NOMO-1 treated with dmso at 0.1 percent for 144 hours (cell line): ENCODE results near the gene DYDC2.
"Not testable (repeated sequence)": the region's sequence is repeated elsewhere in the genome, so short reads cannot be mapped to it uniquely, and the experiment has no call there.

Source experiments
- DNase-seq: peaks from one replicate; lab custom pipeline; 2025; ENCODE audit not compliant: unreplicated experiment; lab: John Stamatoyannopoulos, UW

DYDC2 gene

DNA sequence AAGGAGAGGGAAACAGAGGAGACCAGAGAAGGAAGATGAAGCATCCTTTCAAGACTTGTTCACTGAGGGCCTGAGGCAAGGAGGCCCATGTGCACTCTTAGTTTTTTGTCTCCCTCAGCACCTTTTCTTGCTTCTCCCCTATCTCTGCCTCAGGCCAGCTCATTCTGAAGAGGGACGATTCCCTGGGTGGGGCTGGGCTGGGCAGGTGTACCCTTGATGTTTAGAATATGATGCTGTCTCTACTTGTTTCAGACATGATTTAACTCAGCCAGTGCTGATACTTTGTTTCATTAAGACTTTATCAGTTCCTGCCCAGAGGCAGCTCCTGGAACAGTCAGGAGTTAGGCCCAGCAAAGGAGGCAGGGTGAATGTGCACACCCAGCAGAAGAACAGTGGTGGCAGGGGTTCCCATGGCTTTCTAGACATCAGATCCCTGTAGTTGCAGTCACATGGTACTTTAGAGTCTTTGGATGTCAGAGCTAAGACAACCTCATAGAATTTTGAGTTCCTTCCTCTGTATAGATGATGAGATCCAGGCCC lies 55.2 kb downstream of the DYDC2 start:
- no peak for DNase-seq

DNA sequence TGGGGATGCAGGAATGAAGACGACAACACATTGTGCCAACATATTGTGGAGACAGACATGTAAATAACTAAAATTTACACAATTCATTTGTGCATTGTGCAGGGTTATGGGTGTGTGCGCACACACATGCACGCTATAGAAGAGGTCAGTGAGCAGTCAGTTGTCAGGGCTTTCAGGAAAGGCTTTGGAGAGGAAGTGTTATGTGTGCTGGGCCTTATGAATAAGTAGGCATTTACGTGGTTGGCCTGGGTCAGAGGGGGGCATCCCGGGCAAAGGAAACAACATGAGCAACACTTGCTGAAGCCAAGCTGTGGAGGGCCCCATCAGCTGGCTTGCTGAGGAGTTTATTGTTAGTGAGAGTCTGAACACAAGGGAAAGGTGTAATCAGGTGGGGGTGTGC lies 55.9 kb downstream of the DYDC2 start:
- DNase-seq: no peak

DNA sequence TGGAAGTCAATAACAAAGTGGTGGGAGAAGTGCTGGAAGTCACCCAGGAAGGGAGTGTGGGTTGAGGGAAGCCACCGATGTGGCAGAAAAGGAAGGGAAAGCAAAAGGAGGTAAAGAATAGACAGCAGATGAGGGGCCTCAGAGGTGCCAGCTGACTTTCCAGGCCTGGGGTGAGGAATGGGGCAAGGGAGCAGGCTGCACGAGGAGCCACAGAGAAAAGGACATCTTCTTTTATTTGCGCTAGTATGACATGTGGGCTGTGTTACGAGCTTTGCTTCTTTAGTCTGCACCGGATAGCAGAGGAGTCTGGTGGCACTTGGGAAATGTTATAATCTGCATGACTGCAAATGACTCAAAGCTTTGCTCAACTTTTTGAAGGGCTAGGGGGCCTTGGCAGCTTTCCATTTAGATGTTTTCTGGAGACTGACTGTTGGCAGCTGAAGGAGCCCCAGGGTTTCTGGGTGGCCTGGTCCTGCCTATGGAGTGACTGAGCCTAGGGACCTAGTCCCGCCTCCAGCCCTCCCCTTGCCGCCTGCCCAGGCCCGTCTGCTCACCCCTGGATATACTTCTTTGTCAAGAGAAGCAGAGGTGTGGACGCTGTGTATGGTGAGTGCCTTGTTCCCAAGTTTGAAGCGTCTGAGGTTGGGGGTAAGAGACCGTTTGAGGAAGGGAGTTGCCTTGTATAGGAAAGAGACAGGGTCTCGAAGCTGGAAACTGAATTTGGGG lies 56.9 kb downstream of the DYDC2 start:
- DNase-seq: no peak

DNA sequence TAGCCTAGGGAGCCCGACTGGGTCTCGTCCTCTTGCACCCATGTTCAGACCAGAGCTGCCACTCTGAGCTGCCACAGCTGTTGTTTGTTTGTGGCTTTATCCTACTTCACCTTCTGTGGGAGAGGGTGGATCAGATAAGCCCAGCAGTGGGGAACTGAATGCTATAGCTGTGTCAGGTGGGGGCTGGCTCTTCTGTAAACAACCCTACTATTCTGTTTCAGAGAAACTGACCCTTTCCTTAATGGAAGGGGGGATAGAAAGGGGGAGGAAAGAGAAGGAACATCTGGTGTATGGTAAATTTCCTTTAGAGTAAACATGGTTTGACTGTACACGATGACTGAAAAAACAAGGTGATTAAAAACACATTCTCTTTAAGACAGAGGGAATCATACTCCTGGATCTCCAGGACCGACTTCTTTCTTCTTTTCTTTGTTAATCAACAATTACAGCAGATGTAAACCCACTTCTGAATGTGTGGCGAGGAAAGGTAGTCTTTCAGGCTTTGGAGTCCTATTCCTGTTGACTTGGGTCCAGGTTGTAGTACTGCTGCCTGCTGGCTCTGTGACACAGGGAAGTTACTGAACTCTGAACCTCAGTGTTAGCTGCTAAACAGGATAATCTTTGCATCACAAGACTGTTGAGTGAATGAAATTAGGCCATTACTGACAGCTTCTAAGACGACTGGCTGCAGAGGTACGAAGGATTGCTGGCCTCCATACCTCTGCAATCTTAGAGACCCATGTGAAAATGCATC lies 57.7 kb downstream of the DYDC2 start:
- no peak for DNase-seq

DNA sequence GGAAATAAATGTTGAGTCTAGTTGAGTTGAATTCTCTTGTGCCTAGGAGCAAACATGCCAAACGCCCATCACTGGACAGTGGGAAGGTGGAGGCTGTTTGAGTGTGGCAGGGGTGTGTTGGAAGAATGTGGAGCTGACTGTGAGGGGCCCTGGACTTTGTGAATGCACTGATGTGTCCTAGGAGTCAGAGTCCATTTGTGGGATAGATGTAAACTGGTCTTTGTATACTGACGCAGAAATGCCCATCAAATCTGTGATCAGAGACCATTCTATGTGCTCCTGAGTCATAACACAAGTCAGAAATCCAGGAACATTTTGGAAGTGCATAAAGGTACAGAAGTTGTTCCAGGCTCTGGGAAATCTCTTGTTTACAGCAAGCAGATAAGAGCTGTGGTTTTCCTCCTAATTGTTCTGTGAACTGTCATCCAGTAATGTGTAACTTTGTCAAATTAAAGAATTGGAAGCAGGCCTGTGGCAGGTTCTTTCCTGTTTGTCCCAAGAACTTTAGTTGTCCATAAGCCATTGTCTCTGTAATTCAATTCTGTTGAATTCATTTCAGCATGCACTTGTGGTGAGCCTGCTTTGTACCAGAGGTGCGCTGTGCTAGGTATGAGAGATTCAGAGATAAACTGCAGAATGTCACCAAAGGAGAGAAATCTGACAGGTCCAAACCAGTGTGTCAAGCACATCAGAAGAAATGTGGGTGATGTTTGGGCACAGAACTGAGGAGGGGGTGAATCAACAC lies 59.3 kb downstream of the DYDC2 start:
- no peak for DNase-seq

DNA sequence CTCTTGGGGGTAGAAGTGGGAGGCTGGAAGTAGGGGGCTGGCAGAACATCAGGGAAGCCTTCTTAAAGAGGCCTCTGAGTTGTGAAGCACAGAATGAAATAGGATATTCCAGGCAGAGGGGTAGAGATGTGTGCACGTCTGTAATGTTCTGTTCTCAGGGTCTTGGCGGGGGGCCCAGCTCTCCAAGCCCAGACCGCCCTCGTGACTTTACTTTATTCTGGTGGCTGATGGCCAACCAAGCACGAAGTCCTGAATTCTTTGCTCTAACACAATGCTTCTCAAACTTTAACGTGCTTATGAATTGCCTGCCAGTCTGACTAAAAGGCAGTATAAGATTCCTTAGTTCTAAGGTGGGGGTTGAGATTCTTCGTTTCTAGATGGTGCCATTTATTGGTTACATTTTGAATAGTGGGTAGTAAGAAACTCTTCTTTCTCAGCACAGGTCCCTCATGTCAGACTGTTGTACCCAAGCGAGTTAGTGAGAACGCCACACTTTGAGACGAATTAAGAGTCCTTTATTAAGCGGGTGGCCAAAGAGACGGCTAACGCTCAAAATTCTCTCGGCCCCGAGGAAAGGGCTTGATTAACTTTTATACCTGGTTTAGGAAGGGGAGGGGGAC lies 60.0 kb downstream of the DYDC2 start:
- DNase-seq: no peak

DNA sequence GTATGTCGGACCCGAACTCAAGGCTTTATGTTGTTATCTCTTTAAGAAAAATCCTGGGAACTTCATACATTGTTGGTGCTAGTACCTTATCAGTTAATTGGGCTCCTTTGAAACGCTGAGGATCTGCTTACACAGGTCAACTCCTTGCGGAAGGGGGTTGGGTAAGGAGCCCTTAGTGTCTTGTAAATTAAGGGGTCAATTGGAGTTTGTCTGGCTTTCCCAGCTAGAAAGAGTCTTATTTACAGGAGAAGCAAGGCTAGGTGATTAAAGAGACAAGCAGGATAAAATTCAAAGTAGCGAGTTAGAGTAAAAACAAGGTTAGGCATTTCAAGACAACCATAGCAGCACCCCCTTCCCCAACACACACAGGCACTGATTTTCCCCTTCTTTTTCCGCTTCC lies 60.7 kb downstream of the DYDC2 start:
- DNase-seq: not testable (repeated sequence)
